HFFc6 (cell line): Measurements from ENCODE around the gene TNFRSF19. TPM values are rescaled to one million over a fixed set of nuclear protein-coding genes. Genes with fewer than 3 reads are reported as not detected.

Experiments
- DNase-seq: peaks from one replicate; pipeline ENCODE4 v3.0.0-alpha.2; 2018
- H3K27ac Mint-ChIP-seq: 2 replicates; pipeline ENCODE4 v1.8.0; 2020; ENCODE audit warnings: mild to moderate bottlenecking, mixed read lengths
- H3K27me3 Mint-ChIP-seq: 2 replicates; pipeline ENCODE4 v1.8.0; 2021; ENCODE audit warnings: mild to moderate bottlenecking, moderate library complexity, mixed read lengths; ENCODE audit not compliant: insufficient read depth
- H3K36me3 Mint-ChIP-seq: 2 replicates; pipeline ENCODE4 v1.8.0; 2021; ENCODE audit warnings: low read depth, mixed read lengths
- H3K4me1 Mint-ChIP-seq: 2 replicates; pipeline ENCODE4 v1.8.0; 2020; ENCODE audit warnings: low read depth, mixed read lengths
- H3K4me3 Mint-ChIP-seq: 2 replicates; pipeline ENCODE4 v1.8.0; 2020; ENCODE audit warnings: mild to moderate bottlenecking, moderate library complexity, mixed read lengths
- H3K9me3 Mint-ChIP-seq: 2 replicates; pipeline ENCODE4 v1.8.0; 2020; ENCODE audit warnings: mild to moderate bottlenecking, mixed read lengths
- CTCF ChIP-seq: fragments of 200-600 bp; sonication (generic); IDR thresholded peaks from 2 replicates; pipeline ENCODE4 v1.5.0; 2021; ENCODE audit warnings: antibody characterized with exemption, mild to moderate bottlenecking
- total RNA-seq, 6 experiments: library from RNA; stranded (reverse); fragmentation: NEBNext Ultra II Directional; extraction: Animal tissue kit (Norgen Biotek cat#: 25700); gene quantifications; 2 replicates in 1 of 6; 3 replicates in 5 of 6; pipeline ENCODE4 v1.2.3, GENCODE V29; 2021

TNFRSF19 gene
- total RNA-seq, 6 experiments from 2014 or later, result 5.9 to 10.1 (median 8.7) TPM

DNA sequence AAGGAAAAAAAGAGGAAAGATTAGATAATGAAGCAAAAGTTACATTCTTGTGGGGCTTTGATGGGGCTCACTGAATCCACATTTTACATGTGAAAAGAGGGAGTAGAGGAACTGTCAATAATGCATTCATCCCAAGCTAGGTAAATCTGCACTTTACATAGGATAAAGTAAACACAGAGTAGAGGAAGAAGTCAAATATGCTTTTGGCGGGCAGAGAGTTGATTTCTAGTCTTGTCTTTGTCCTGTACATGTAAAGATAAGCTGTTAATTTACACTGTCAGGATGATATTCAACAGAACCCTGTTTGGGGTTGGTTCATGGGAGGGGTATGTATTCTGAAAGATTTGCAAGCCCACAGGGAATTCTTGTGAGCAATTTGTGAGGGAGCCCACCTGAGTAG, 18.0 kb upstream of the TNFRSF19 start:
- DNase-seq, result no peak
- Mint-ChIP-seq H3K36me3 (no peaks in the 10 kb centered on the region), H3K27ac (no peak overlapping the region), H3K9me3 (no peaks in the 10 kb centered on the region), H3K4me1 (peaks cover 15% of the 10 kb centered on the region), H3K27me3 (peaks cover 2% of the 10 kb centered on the region; the same call in 1 of the 2 replicates), H3K4me3 (no peak overlapping the region)
- no peak for TF ChIP-seq CTCF

DNA sequence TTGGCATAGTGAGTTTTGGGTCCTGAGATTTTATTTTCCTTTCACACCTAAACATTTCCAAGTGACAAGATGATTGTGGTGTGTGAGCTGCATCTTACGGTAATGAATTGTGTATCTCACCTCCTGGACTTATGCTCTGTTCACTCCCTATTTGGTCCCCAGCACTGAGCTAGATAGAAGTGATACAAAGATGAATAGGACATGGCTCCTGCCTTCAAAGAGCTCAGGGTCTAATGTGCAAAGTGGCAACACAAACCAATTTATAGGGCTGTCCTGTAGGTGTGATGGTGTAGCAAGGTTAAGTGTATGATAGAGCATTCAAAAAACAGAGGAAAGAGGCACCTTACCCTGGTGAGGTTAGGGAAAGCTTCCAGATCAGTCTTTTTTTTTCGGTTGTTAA, 17.6 kb upstream of the TNFRSF19 start:
- H3K9me3 Mint-ChIP-seq, result no peaks in the 10 kb centered on the region
- peaks cover 2% of the 10 kb centered on the region; the same call in 1 of the 2 replicates for H3K27me3 Mint-ChIP-seq
- no peak overlapping the region for H3K4me3 Mint-ChIP-seq
- DNase-seq, result no peak
- H3K27ac Mint-ChIP-seq, result no peak overlapping the region
- H3K4me1 Mint-ChIP-seq, result peaks cover 10% of the 10 kb centered on the region
- no peak for TF ChIP-seq CTCF
- no peaks in the 10 kb centered on the region for H3K36me3 Mint-ChIP-seq

GRCh38 chr13:23554000-23554399, 16.2 kb upstream of the TNFRSF19 start:
- Mint-ChIP-seq H3K4me1 (peaks cover 7% of the 10 kb centered on the region), H3K4me3 (no peak overlapping the region), H3K27me3 (peaks cover 2% of the 10 kb centered on the region; the same call in 1 of the 2 replicates), H3K36me3 (no peaks in the 10 kb centered on the region), H3K9me3 (no peaks in the 10 kb centered on the region), H3K27ac (no peak overlapping the region)
- no peak for TF ChIP-seq CTCF
- DNase-seq, result no peak

- Mint-ChIP-seq H3K36me3 (no peaks in the 10 kb centered on the region), H3K27me3 (no peaks in the 10 kb centered on the region), H3K9me3 (no peaks in the 10 kb centered on the region), H3K27ac (no peak overlapping the region), H3K4me1 (peaks cover 7% of the 10 kb centered on the region), H3K4me3 (no peak overlapping the region)
- TF ChIP-seq CTCF, result no peak
- DNase-seq, result no peak
Measured at GRCh38 chr13:23557043-23557442, 13.2 kb upstream of the TNFRSF19 start.

GRCh38 chr13:23557733-23558132, 12.5 kb upstream of the TNFRSF19 start:
- TF ChIP-seq CTCF, result no peak

More at GRCh38 chr13:23557733-23558132, 12.5 kb upstream of the TNFRSF19 start:
- Mint-ChIP-seq H3K4me3 (no peak overlapping the region), H3K4me1 (peaks cover 7% of the 10 kb centered on the region), H3K36me3 (no peaks in the 10 kb centered on the region), H3K9me3 (no peaks in the 10 kb centered on the region), H3K27me3 (no peaks in the 10 kb centered on the region), H3K27ac (no peak overlapping the region)
- DNase-seq, result no peak
